ENCODE results near the gene JADE3.

The JADE3 gene

GRCh38 chrX:47012131-47012530 lies 99.9 kb downstream of the JADE3 start:
- no peak overlapping the region for H3K4me3 ChIP-seq (replicated peaks; ENCODE audit: insufficient read depth, low read length)
- H3K27ac ChIP-seq (replicated peaks), result no peak overlapping the region
- DNase-seq (ENCODE audit: low read depth in 1 of 2, low spot score in 1 of 2), result no peak
- TF ChIP-seq, protein P1, sequence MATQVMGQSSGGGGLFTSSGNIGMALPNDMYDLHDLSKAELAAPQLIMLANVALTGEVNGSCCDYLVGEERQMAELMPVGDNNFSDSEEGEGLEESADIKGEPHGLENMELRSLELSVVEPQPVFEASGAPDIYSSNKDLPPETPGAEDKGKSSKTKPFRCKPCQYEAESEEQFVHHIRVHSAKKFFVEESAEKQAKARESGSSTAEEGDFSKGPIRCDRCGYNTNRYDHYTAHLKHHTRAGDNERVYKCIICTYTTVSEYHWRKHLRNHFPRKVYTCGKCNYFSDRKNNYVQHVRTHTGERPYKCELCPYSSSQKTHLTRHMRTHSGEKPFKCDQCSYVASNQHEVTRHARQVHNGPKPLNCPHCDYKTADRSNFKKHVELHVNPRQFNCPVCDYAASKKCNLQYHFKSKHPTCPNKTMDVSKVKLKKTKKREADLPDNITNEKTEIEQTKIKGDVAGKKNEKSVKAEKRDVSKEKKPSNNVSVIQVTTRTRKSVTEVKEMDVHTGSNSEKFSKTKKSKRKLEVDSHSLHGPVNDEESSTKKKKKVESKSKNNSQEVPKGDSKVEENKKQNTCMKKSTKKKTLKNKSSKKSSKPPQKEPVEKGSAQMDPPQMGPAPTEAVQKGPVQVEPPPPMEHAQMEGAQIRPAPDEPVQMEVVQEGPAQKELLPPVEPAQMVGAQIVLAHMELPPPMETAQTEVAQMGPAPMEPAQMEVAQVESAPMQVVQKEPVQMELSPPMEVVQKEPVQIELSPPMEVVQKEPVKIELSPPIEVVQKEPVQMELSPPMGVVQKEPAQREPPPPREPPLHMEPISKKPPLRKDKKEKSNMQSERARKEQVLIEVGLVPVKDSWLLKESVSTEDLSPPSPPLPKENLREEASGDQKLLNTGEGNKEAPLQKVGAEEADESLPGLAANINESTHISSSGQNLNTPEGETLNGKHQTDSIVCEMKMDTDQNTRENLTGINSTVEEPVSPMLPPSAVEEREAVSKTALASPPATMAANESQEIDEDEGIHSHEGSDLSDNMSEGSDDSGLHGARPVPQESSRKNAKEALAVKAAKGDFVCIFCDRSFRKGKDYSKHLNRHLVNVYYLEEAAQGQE (IDR thresholded peaks at IDR 0.05; ENCODE audit: insufficient replicate concordance, low read depth), result no peak
- TF ChIP-seq GABPA (IDR thresholded peaks at IDR 0.05; ENCODE audit: low read depth) (no peak), SPI1 (IDR thresholded peaks at IDR 0.05; ENCODE audit: borderline replicate concordance, low read depth) (no peak), POLR2AphosphoS5 (IDR thresholded peaks at IDR 0.05; ENCODE audit: low read depth) (no peak)
- TF ChIP-seq, protein P2, sequence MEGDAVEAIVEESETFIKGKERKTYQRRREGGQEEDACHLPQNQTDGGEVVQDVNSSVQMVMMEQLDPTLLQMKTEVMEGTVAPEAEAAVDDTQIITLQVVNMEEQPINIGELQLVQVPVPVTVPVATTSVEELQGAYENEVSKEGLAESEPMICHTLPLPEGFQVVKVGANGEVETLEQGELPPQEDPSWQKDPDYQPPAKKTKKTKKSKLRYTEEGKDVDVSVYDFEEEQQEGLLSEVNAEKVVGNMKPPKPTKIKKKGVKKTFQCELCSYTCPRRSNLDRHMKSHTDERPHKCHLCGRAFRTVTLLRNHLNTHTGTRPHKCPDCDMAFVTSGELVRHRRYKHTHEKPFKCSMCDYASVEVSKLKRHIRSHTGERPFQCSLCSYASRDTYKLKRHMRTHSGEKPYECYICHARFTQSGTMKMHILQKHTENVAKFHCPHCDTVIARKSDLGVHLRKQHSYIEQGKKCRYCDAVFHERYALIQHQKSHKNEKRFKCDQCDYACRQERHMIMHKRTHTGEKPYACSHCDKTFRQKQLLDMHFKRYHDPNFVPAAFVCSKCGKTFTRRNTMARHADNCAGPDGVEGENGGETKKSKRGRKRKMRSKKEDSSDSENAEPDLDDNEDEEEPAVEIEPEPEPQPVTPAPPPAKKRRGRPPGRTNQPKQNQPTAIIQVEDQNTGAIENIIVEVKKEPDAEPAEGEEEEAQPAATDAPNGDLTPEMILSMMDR (IDR thresholded peaks at IDR 0.05; ENCODE audit: insufficient read depth, low read length), result no peak
- no peaks in the 10 kb centered on the region for H3K27me3 ChIP-seq (ENCODE audit: insufficient read depth, poor library complexity, severe bottlenecking)

GRCh38 chrX:47026198-47026597 lies 114.0 kb downstream of the JADE3 start:
- Histone ChIP-seq H3K4me3 (replicated peaks; ENCODE audit: insufficient read depth, low read length) (no peak overlapping the region), H3K27me3 (ENCODE audit: insufficient read depth, poor library complexity, severe bottlenecking) (no peaks in the 10 kb centered on the region), H3K27ac (replicated peaks) (no peak overlapping the region)
- no peak for DNase-seq (ENCODE audit: low read depth in 1 of 2, low spot score in 1 of 2)
- TF ChIP-seq POLR2AphosphoS5 (IDR thresholded peaks at IDR 0.05; ENCODE audit: low read depth) (no peak), SPI1 (IDR thresholded peaks at IDR 0.05; ENCODE audit: borderline replicate concordance, low read depth) (no peak), GABPA (IDR thresholded peaks at IDR 0.05; ENCODE audit: low read depth) (no peak)
- TF ChIP-seq, protein P1 (IDR thresholded peaks at IDR 0.05; ENCODE audit: insufficient replicate concordance, low read depth), result no peak
- TF ChIP-seq, protein P2 (IDR thresholded peaks at IDR 0.05; ENCODE audit: insufficient read depth, low read length), result no peak

GRCh38 chrX:47030339-47030738 lies 118.1 kb downstream of the JADE3 start:
- no peak for TF ChIP-seq GABPA (IDR thresholded peaks at IDR 0.05; ENCODE audit: low read depth)
- TF ChIP-seq, protein P2 (IDR thresholded peaks at IDR 0.05; ENCODE audit: insufficient read depth, low read length), result no peak
- TF ChIP-seq POLR2AphosphoS5 (IDR thresholded peaks at IDR 0.05; ENCODE audit: low read depth), result no peak
- no peak for TF ChIP-seq SPI1 (IDR thresholded peaks at IDR 0.05; ENCODE audit: borderline replicate concordance, low read depth)
- TF ChIP-seq, protein P1 (IDR thresholded peaks at IDR 0.05; ENCODE audit: insufficient replicate concordance, low read depth), result no peak
- no peak overlapping the region for H3K4me3 ChIP-seq (replicated peaks; ENCODE audit: insufficient read depth, low read length)
- H3K27me3 ChIP-seq (ENCODE audit: insufficient read depth, poor library complexity, severe bottlenecking), result no peaks in the 10 kb centered on the region
- DNase-seq (ENCODE audit: low read depth in 1 of 2, low spot score in 1 of 2), result peak in 1 of 2 experiments; percentile 37
- H3K27ac ChIP-seq (replicated peaks), result no peak overlapping the region
